Measurements from ENCODE around the gene SLC5A9.
"Not testable (repeated sequence)": the region's sequence is repeated elsewhere in the genome, so short reads cannot be mapped to it uniquely, and the experiment has no call there.

Gene SLC5A9

GRCh38 chr1:48242141-48242736 lies 19.7 kb downstream of the SLC5A9 start:
- no peak for DNase-seq (ENCODE audit: low read depth)

GRCh38 chr1:48245106-48245505 lies 22.6 kb downstream of the SLC5A9 start:
- DNase-seq (ENCODE audit: low read depth): no peak

- DNase-seq (ENCODE audit: low read depth): no peak
These were observed 24.2 kb downstream of the SLC5A9 start for GRCh38 chr1:48246727-48247126.

GRCh38 chr1:48248356-48248755 lies 25.8 kb downstream of the SLC5A9 start:
- DNase-seq (ENCODE audit: low read depth): no peak

- no peak for DNase-seq (ENCODE audit: low read depth)
These were observed 27.4 kb downstream of the SLC5A9 start for GRCh38 chr1:48249868-48250267.

GRCh38 chr1:48250572-48250971 lies 28.1 kb downstream of the SLC5A9 start:
- no peak for DNase-seq (ENCODE audit: low read depth)

- no peak for DNase-seq (ENCODE audit: low read depth)
These were observed 28.8 kb downstream of the SLC5A9 start for GRCh38 chr1:48251323-48251722.

GRCh38 chr1:48251821-48252220 lies 29.3 kb downstream of the SLC5A9 start:
- DNase-seq (ENCODE audit: low read depth): no peak

GRCh38 chr1:48254254-48254653 lies 31.7 kb downstream of the SLC5A9 start:
- DNase-seq (ENCODE audit: low read depth): no peak

- no peak for DNase-seq (ENCODE audit: low read depth)
These were observed 35.6 kb downstream of the SLC5A9 start for GRCh38 chr1:48258106-48258505.

- no peak for DNase-seq (ENCODE audit: low read depth)
These were observed 39.4 kb downstream of the SLC5A9 start for GRCh38 chr1:48261881-48262400.

GRCh38 chr1:48263041-48263440 lies 40.5 kb downstream of the SLC5A9 start:
- no peak for DNase-seq (ENCODE audit: low read depth)

GRCh38 chr1:48266576-48266975 lies 44.1 kb downstream of the SLC5A9 start:
- no peak for DNase-seq (ENCODE audit: low read depth)

- DNase-seq (ENCODE audit: low read depth): not testable (repeated sequence)
These were observed 54.9 kb downstream of the SLC5A9 start for GRCh38 chr1:48277437-48277836.

- DNase-seq (ENCODE audit: low read depth): not testable (repeated sequence)
These were observed 59.8 kb downstream of the SLC5A9 start for GRCh38 chr1:48282329-48282728.

- not testable (repeated sequence) for DNase-seq (ENCODE audit: low read depth)
These were observed 62.3 kb downstream of the SLC5A9 start for GRCh38 chr1:48284696-48285420.

- DNase-seq (ENCODE audit: low read depth): no peak
These were observed 63.0 kb downstream of the SLC5A9 start for GRCh38 chr1:48285525-48285924.

GRCh38 chr1:48291421-48291820 lies 68.9 kb downstream of the SLC5A9 start:
- DNase-seq (ENCODE audit: low read depth): no peak

GRCh38 chr1:48292706-48293105 lies 70.2 kb downstream of the SLC5A9 start:
- no peak for DNase-seq (ENCODE audit: low read depth)

- not testable (repeated sequence) for DNase-seq (ENCODE audit: low read depth)
These were observed 71.6 kb downstream of the SLC5A9 start for GRCh38 chr1:48294094-48294493.

GRCh38 chr1:48294656-48295055 lies 72.1 kb downstream of the SLC5A9 start:
- no peak for DNase-seq (ENCODE audit: low read depth)
